Cardiac muscle cell (in vitro differentiated cells and primary cell): ENCODE data around the gene DPPA5. TPM values are rescaled to one million over a fixed set of nuclear protein-coding genes. Genes with fewer than 3 reads are reported as not detected.
A peak's percentile ranks its signal among the peaks of the same experiment; 100 is the strongest.
"Not testable (repeated sequence)": the region's sequence is repeated elsewhere in the genome, so short reads cannot be mapped to it uniquely, and the experiment has no call there.

Experiments
- DNase-seq, 2 donors: peaks; one replicate each; pipeline versions ENCODE4 v3.0.0 to v3.0.0-alpha.2; 2010 to 2017; ENCODE audit warnings: low read depth in 1 of 2, low spot score in 1 of 2
- H3K27ac ChIP-seq: fragments of 200-600 bp; sonication (generic); 2 replicates; pipeline ENCODE4 v1.5.1; 2016
- H3K27me3 ChIP-seq: fragments of 200-600 bp; sonication (generic); 2 replicates; pipeline ENCODE4 v1.6.0; 2016; ENCODE audit warnings: control low read depth
- H3K36me3 ChIP-seq: fragments of 200-600 bp; sonication (generic); 2 replicates; pipeline ENCODE4 v1.5.1; 2016; ENCODE audit warnings: control low read depth
- H3K4me1 ChIP-seq: fragments of 200-600 bp; sonication (generic); 2 replicates; pipeline ENCODE4 v1.8.1; 2017; ENCODE audit warnings: low read depth, mild to moderate bottlenecking, mixed run types
- H3K4me3 ChIP-seq: fragments of 200-600 bp; sonication (generic); 2 replicates; pipeline ENCODE4 v1.5.1; 2016; ENCODE audit warnings: mild to moderate bottlenecking
- H3K9me3 ChIP-seq: fragments of 200-600 bp; sonication (generic); 2 replicates; pipeline ENCODE4 v1.5.1; 2017; ENCODE audit warnings: low read depth, mild to moderate bottlenecking, control low read depth
- polyA plus RNA-seq: library from polyadenylated mRNA; unstranded; fragments of >200 nt; fragmentation: Nextera tagmentation; extraction: Ambion mirVana; gene quantifications from 2 replicates; pipeline ENCODE4 v1.2.1, GENCODE V29; 2016
- total RNA-seq: library from RNA; depleted of rRNA; stranded (reverse); fragments of >200 nt; gene quantifications from 2 replicates; pipeline ENCODE4 v1.2.3, GENCODE V29; 2016
- TF ChIP-seq, protein P1 (sequence below): IDR thresholded peaks from 2 replicates; pipeline ENCODE4 v1.5.1; 2012; ENCODE audit warnings: low read depth, mild to moderate bottlenecking, low read length

Gene DPPA5
- total RNA-seq (not detected in 2 replicates), polyA plus RNA-seq (not detected in 2 replicates)

GRCh38 chr6:73353636-73354593 is at the start of gene DPPA5:
Gene DPPA5, minus strand, starts transcription at chr6:73354276. Its CDS starts 51 bp downstream, at chr6:73354225.
- TF ChIP-seq, protein P1, sequence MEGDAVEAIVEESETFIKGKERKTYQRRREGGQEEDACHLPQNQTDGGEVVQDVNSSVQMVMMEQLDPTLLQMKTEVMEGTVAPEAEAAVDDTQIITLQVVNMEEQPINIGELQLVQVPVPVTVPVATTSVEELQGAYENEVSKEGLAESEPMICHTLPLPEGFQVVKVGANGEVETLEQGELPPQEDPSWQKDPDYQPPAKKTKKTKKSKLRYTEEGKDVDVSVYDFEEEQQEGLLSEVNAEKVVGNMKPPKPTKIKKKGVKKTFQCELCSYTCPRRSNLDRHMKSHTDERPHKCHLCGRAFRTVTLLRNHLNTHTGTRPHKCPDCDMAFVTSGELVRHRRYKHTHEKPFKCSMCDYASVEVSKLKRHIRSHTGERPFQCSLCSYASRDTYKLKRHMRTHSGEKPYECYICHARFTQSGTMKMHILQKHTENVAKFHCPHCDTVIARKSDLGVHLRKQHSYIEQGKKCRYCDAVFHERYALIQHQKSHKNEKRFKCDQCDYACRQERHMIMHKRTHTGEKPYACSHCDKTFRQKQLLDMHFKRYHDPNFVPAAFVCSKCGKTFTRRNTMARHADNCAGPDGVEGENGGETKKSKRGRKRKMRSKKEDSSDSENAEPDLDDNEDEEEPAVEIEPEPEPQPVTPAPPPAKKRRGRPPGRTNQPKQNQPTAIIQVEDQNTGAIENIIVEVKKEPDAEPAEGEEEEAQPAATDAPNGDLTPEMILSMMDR: no peak
- no peak for DNase-seq
- no peaks in the 10 kb centered on the region for H3K36me3 ChIP-seq

GRCh38 chr6:73400656-73401055 is 46.6 kb upstream of the DPPA5 start:
- no peaks in the 10 kb centered on the region for H3K36me3 ChIP-seq
- H3K4me1 ChIP-seq: no peaks in the 10 kb centered on the region
- H3K9me3 ChIP-seq: no peaks in the 10 kb centered on the region
- no peak overlapping the region for H3K27ac ChIP-seq
- H3K27me3 ChIP-seq: no peaks in the 10 kb centered on the region
- DNase-seq: no peak
- TF ChIP-seq, protein P1: no peak
- no peak overlapping the region for H3K4me3 ChIP-seq

More at GRCh38 chr6:73353636-73354593, at the start of gene DPPA5:
- H3K27ac ChIP-seq: no peak within 1 kb of the TSS
- H3K27me3 ChIP-seq: no peaks in the 10 kb centered on the region
- no peaks in the 10 kb centered on the region for H3K9me3 ChIP-seq
- no peaks in the 10 kb centered on the region for H3K4me1 ChIP-seq
- no peak within 1 kb of the TSS for H3K4me3 ChIP-seq

- no peak overlapping the region for H3K4me3 ChIP-seq
- H3K9me3 ChIP-seq: no peaks in the 10 kb centered on the region
- TF ChIP-seq, protein P1: no peak
- no peak overlapping the region for H3K27ac ChIP-seq
- H3K36me3 ChIP-seq: no peaks in the 10 kb centered on the region
- no peak for DNase-seq
- no peaks in the 10 kb centered on the region for H3K27me3 ChIP-seq
- H3K4me1 ChIP-seq: no peaks in the 10 kb centered on the region
These were observed 41.8 kb upstream of the DPPA5 start for GRCh38 chr6:73395875-73396274.

DNA sequence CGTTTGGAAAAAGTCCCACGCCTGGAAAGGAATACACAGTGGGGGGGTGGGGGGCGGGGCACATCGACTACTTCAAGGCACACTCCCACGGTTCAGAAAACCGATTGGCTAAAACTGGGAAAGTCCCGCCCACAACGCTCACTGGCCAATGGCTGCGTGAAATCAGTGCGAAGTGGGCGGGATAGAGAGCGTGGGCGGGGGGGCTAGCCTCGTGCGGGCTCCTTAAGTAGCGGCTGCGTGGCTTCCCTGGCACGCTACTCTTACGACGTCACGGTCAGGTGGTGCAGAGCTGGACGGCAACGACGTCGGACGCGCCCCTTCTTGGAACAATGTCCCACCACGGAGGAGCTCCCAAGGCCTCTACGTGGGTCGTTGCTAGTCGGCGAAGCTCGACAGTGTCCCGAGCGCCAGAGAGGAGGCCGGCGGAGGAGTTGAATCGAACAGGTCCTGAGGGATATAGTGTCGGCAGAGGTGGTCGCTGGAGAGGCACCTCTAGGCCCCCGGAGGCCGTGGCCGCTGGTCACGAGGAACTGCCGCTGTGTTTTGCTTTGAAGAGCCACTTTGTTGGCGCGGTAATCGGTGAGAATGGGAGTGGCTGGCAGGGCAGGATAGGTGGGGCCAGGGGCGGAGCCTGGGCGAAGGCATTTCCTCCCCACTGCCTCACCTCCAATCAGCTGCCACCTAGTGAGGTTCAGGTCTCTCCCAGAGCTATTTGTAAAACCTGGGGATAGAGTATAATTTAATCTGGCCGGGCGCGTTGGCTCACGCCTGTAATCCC is 40.7 kb upstream of the DPPA5 start, which contains the start of gene DDX43:
Gene DDX43, plus strand, starts transcription at position 252 of the 778 bp plus-strand sequence. Its CDS starts 78 bp downstream, at position 330.
- no peaks in the 10 kb centered on the region for H3K36me3 ChIP-seq
- peak in 1 of 2 donors; percentile 82 for DNase-seq
- H3K27ac ChIP-seq: no peak within 1 kb of the TSS
- no peak within 1 kb of the TSS for H3K4me3 ChIP-seq
- H3K9me3 ChIP-seq: no peaks in the 10 kb centered on the region
- H3K4me1 ChIP-seq: no peaks in the 10 kb centered on the region
- TF ChIP-seq, protein P1: no peak
- H3K27me3 ChIP-seq: no peaks in the 10 kb centered on the region

- no peak for DNase-seq
- TF ChIP-seq, protein P1: no peak
- H3K27ac ChIP-seq: no peak overlapping the region
- no peaks in the 10 kb centered on the region for H3K27me3 ChIP-seq
- H3K36me3 ChIP-seq: no peaks in the 10 kb centered on the region
- H3K9me3 ChIP-seq: no peaks in the 10 kb centered on the region
- H3K4me3 ChIP-seq: no peak overlapping the region
- no peaks in the 10 kb centered on the region for H3K4me1 ChIP-seq
These were observed 39.2 kb upstream of the DPPA5 start for GRCh38 chr6:73393278-73393677.

GRCh38 chr6:73392188-73392587 is 38.1 kb upstream of the DPPA5 start:
- not testable (repeated sequence) for DNase-seq, H3K4me1 ChIP-seq, H3K27ac ChIP-seq, H3K27me3 ChIP-seq, H3K4me3 ChIP-seq, H3K36me3 ChIP-seq, H3K9me3 ChIP-seq
